Choroid plexus epithelial cell (primary cell): ENCODE results near the gene EVL.
"Not testable (repeated sequence)": the region's sequence is repeated elsewhere in the genome, so short reads cannot be mapped to it uniquely, and the experiment has no call there.

Experiments used
- DNase-seq: peaks from one replicate; pipeline ENCODE4 v3.0.0-alpha.2; 2010; ENCODE audit warnings: low read depth
- H3K4me3 ChIP-seq: 2 replicates; pipeline ENCODE4 v1.5.1; 2011; ENCODE audit warnings: low read depth, mild to moderate bottlenecking, control low read depth, low read length, moderate library complexity
- CTCF ChIP-seq: conservative IDR thresholded peaks from 2 replicates; pipeline ENCODE4 v1.5.1; 2011; ENCODE audit warnings: low read depth, mild to moderate bottlenecking, control low read depth, inconsistent platforms, low read length, moderate library complexity

Gene EVL

GRCh38 chr14:100022772-100023451 is 42.3 kb upstream of the EVL start:
- no peak overlapping the region for H3K4me3 ChIP-seq
- DNase-seq, result peak; percentile 61
- TF ChIP-seq CTCF, result no peak

GRCh38 chr14:100025111-100025510 is 40.1 kb upstream of the EVL start:
- no peak overlapping the region for H3K4me3 ChIP-seq
- DNase-seq, result peak; percentile 60

GRCh38 chr14:100027771-100028490 is 37.3 kb upstream of the EVL start:
- DNase-seq, result no peak
- H3K4me3 ChIP-seq, result no peak overlapping the region
- no peak for TF ChIP-seq CTCF

More at GRCh38 chr14:100025111-100025510, 40.1 kb upstream of the EVL start:
- TF ChIP-seq CTCF, result peak; percentile 66

- H3K4me3 ChIP-seq, result no peak overlapping the region
- peak; percentile 22 for TF ChIP-seq CTCF
- peak; percentile 39 for DNase-seq
Measured at GRCh38 chr14:100028990-100029677, 36.1 kb upstream of the EVL start.

- DNase-seq, H3K4me3 ChIP-seq: not testable (repeated sequence)
Measured at GRCh38 chr14:100030006-100030405, 35.2 kb upstream of the EVL start.

GRCh38 chr14:100030452-100031153 is 34.6 kb upstream of the EVL start:
- DNase-seq, result peak; percentile 83
- no peak for TF ChIP-seq CTCF
- H3K4me3 ChIP-seq, result no peak overlapping the region
